HEK293 (cell line): Measurements from ENCODE around the gene SUN5.
"Not testable (repeated sequence)": the region's sequence is repeated elsewhere in the genome, so short reads cannot be mapped to it uniquely, and the experiment has no call there.

Source experiments
- CTCF ChIA-PET: fragments of 350-600 bp; formaldehyde crosslinking; extraction: SDS; loops from one replicate; lab custom pipeline; 2021; ENCODE audit warnings: antibody characterized with exemption; lab: Yijun Ruan, JAX
- POLR2A ChIA-PET: fragments of 300-600 bp; formaldehyde crosslinking; extraction: SDS; loops from one replicate; lab custom pipeline; 2020; ENCODE audit warnings: antibody characterized with exemption, inconsistent platforms; lab: Yijun Ruan, JAX
- H3K27ac ChIP-seq: fragments of 200-500 bp; sonication (Bioruptor generic); 2 replicates; pipeline ENCODE4 v1.5.1; 2014; ENCODE audit warnings: low read depth, low read length, control low read depth, inconsistent platforms; ENCODE audit errors: extremely low read depth
- H3K36me3 ChIP-seq, 2 experiments: fragments of 200-500 bp in 1 of 2; sonication (Bioruptor generic) in 1 of 2; 1 replicate in 1 of 2; 2 replicates in 1 of 2; pipeline ENCODE4 v1.5.1; 2014 to 2017; ENCODE audit warnings: inconsistent platforms in 2 of 2, low read length in 2 of 2; ENCODE audit not compliant: control insufficient read depth in 2 of 2, insufficient read depth in 1 of 2
- H3K4me1 ChIP-seq: fragments of 200-500 bp; sonication (Bioruptor generic); 2 replicates; pipeline ENCODE4 v1.5.1; 2014; ENCODE audit warnings: mild to moderate bottlenecking, low read length, inconsistent platforms; ENCODE audit not compliant: control insufficient read depth, insufficient read depth
- H3K4me3 ChIP-seq: 2 replicates; pipeline ENCODE4 v1.5.1; 2011; ENCODE audit warnings: low read depth, mild to moderate bottlenecking, control low read depth, low read length, moderate library complexity
- H3K9me3 ChIP-seq: fragments of 200-500 bp; sonication (Bioruptor generic); 2 replicates; pipeline ENCODE4 v1.5.1; 2014; ENCODE audit warnings: low read depth, low read length, inconsistent platforms; ENCODE audit not compliant: control insufficient read depth, insufficient read depth
- GLI2 ChIP-seq: fragments of 450-650 bp; formaldehyde crosslinking; IDR thresholded peaks from 2 replicates; pipeline ENCODE4; 2017; ENCODE audit warnings: missing biosample characterization, missing genetic modification characterization, low read depth, borderline replicate concordance
- KLF1 ChIP-seq: fragments of 450-650 bp; formaldehyde crosslinking; IDR thresholded peaks from 2 replicates; pipeline ENCODE4 v1.5.1; 2016; ENCODE audit warnings: missing biosample characterization, missing genetic modification characterization
- KLF7 ChIP-seq: fragments of 450-650 bp; formaldehyde crosslinking; IDR thresholded peaks from 2 replicates; pipeline ENCODE4 v1.5.1; 2016; ENCODE audit warnings: missing biosample characterization, missing genetic modification characterization, borderline replicate concordance
- PRDM6 ChIP-seq: fragments of 450-650 bp; formaldehyde crosslinking; IDR thresholded peaks from 2 replicates; pipeline ENCODE4 v1.5.1; 2017; ENCODE audit warnings: missing biosample characterization, missing genetic modification characterization
- SCRT2 ChIP-seq: fragments of 450-650 bp; formaldehyde crosslinking; IDR thresholded peaks from 2 replicates; pipeline ENCODE4 v1.5.1; 2016; ENCODE audit warnings: missing biosample characterization, missing genetic modification characterization
- YY2 ChIP-seq: fragments of 450-650 bp; formaldehyde crosslinking; IDR thresholded peaks from 2 replicates; pipeline ENCODE4 v1.5.1; 2016; ENCODE audit warnings: missing biosample characterization, missing genetic modification characterization
- ZBTB1 ChIP-seq: fragments of 450-650 bp; formaldehyde crosslinking; IDR thresholded peaks from 2 replicates; pipeline ENCODE4 v1.5.1; 2016; ENCODE audit warnings: missing biosample characterization, missing genetic modification characterization
- ZNF23 ChIP-seq: fragments of 450-650 bp; formaldehyde crosslinking; IDR thresholded peaks from 2 replicates; pipeline ENCODE4 v1.5.1; 2016; ENCODE audit warnings: missing biosample characterization, missing genetic modification characterization, borderline replicate concordance
- ZNF341 ChIP-seq: fragments of 450-650 bp; formaldehyde crosslinking; IDR thresholded peaks from 2 replicates; pipeline ENCODE4; 2016; ENCODE audit warnings: low read depth, missing biosample characterization, missing genetic modification characterization
- ZNF362 ChIP-seq: fragments of 450-650 bp; formaldehyde crosslinking; IDR thresholded peaks from 2 replicates; pipeline ENCODE4 v1.5.1; 2016; ENCODE audit warnings: missing biosample characterization, missing genetic modification characterization
- ZNF37A ChIP-seq: fragments of 450-650 bp; IDR thresholded peaks from 2 replicates; pipeline ENCODE4 v1.5.1; 2018; ENCODE audit warnings: missing biosample characterization, missing genetic modification characterization
- ZNF561 ChIP-seq: fragments of 450-650 bp; IDR thresholded peaks from 2 replicates; pipeline ENCODE4 v1.5.1; 2018; ENCODE audit warnings: missing biosample characterization, missing genetic modification characterization, borderline replicate concordance
- ZNF610 ChIP-seq: fragments of 450-650 bp; formaldehyde crosslinking; IDR thresholded peaks from 2 replicates; pipeline ENCODE4 v1.5.1; 2016; ENCODE audit warnings: missing biosample characterization, missing genetic modification characterization, borderline replicate concordance
- ZNF660 ChIP-seq: fragments of 450-650 bp; IDR thresholded peaks from 2 replicates; pipeline ENCODE4 v1.5.1; 2018; ENCODE audit warnings: missing biosample characterization, mild to moderate bottlenecking, missing genetic modification characterization
- ZNF76 ChIP-seq: fragments of 450-650 bp; formaldehyde crosslinking; IDR thresholded peaks from 2 replicates; pipeline ENCODE4; 2016; ENCODE audit warnings: low read depth, missing biosample characterization, missing genetic modification characterization, borderline replicate concordance
- TF ChIP-seq, protein P1 (sequence below): IDR thresholded peaks from 2 replicates; pipeline ENCODE4 v1.6.1; 2011; ENCODE audit warnings: mild to moderate bottlenecking, low read depth, low read length, borderline replicate concordance
- TF ChIP-seq, protein P2 (sequence below): fragments of 450-650 bp; formaldehyde crosslinking; IDR thresholded peaks from 2 replicates; pipeline ENCODE4 v1.5.1; 2016; ENCODE audit warnings: missing biosample characterization, missing genetic modification characterization
- TF ChIP-seq, protein P3 (sequence below): fragments of 450-650 bp; formaldehyde crosslinking; IDR thresholded peaks from 2 replicates; pipeline ENCODE4 v1.5.1; 2016; ENCODE audit warnings: missing biosample characterization, missing genetic modification characterization

Gene SUN5

GRCh38 chr20:32964575-32964974 lies 39.7 kb downstream of the SUN5 start:
- no peak overlapping the region for H3K27ac ChIP-seq
- H3K9me3 ChIP-seq: no peaks in the 10 kb centered on the region
- H3K4me3 ChIP-seq: no peak overlapping the region
- H3K36me3 ChIP-seq: no peaks in the 10 kb centered on the region
- ChIA-PET CTCF (no interaction called here), POLR2A (no interaction called here)
- TF ChIP-seq ZNF561 (tag by site-specific recombination) (no peak), ZNF362 (no peak), GLI2 (tag by site-specific recombination) (no peak), ZNF37A (tag by site-specific recombination) (no peak), YY2 (tag by site-specific recombination) (no peak), ZNF610 (tag by site-specific recombination) (no peak), ZNF76 (tag by site-specific recombination) (no peak), ZNF23 (tag by site-specific recombination) (no peak), PRDM6 (tag by site-specific recombination) (no peak)
- TF ChIP-seq, all 188 proteins: peak for 0
- H3K4me1 ChIP-seq: no peaks in the 10 kb centered on the region

DNA sequence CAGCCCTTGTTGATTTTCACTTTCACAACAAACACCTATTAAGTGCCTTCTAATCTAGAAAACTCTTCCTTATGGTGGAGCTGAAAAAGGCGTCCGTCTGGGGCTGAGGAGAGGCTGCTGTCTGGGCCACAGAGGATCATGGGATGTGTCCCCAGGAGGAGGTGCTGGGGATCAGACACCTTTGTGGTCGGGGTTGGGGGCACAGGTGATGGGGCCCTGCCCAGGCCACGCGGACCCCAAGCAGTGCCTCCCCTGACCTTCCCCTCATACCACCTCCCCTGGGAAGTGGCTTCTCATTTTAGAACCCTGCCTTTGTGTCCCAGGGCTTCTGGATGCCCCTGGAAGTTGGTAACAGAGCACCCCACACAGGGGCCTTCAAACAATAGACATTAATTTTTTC lies 41.1 kb downstream of the SUN5 start:
- Histone ChIP-seq H3K36me3 (no peaks in the 10 kb centered on the region), H3K27ac (no peak overlapping the region), H3K4me1 (no peaks in the 10 kb centered on the region), H3K4me3 (no peak overlapping the region), H3K9me3 (no peaks in the 10 kb centered on the region)
- ChIA-PET CTCF (interaction anchor here (0.7 kb wide), 1 partner anchor 127 kb away, joined by 3 read pairs; no protein-coding TSS in a partner anchor), POLR2A (no interaction called here)
- TF ChIP-seq, protein P1, sequence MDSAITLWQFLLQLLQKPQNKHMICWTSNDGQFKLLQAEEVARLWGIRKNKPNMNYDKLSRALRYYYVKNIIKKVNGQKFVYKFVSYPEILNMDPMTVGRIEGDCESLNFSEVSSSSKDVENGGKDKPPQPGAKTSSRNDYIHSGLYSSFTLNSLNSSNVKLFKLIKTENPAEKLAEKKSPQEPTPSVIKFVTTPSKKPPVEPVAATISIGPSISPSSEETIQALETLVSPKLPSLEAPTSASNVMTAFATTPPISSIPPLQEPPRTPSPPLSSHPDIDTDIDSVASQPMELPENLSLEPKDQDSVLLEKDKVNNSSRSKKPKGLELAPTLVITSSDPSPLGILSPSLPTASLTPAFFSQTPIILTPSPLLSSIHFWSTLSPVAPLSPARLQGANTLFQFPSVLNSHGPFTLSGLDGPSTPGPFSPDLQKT: no peak
- TF ChIP-seq KLF1 (tag by site-specific recombination) (no peak), ZNF341 (tag by site-specific recombination) (no peak), ZNF660 (tag by site-specific recombination) (no peak), SCRT2 (tag by site-specific recombination) (no peak), KLF7 (no peak), ZBTB1 (tag by site-specific recombination) (no peak)
- TF ChIP-seq, protein P2, sequence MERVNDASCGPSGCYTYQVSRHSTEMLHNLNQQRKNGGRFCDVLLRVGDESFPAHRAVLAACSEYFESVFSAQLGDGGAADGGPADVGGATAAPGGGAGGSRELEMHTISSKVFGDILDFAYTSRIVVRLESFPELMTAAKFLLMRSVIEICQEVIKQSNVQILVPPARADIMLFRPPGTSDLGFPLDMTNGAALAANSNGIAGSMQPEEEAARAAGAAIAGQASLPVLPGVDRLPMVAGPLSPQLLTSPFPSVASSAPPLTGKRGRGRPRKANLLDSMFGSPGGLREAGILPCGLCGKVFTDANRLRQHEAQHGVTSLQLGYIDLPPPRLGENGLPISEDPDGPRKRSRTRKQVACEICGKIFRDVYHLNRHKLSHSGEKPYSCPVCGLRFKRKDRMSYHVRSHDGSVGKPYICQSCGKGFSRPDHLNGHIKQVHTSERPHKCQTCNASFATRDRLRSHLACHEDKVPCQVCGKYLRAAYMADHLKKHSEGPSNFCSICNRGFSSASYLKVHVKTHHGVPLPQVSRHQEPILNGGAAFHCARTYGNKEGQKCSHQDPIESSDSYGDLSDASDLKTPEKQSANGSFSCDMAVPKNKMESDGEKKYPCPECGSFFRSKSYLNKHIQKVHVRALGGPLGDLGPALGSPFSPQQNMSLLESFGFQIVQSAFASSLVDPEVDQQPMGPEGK: no peak
- TF ChIP-seq, protein P3, sequence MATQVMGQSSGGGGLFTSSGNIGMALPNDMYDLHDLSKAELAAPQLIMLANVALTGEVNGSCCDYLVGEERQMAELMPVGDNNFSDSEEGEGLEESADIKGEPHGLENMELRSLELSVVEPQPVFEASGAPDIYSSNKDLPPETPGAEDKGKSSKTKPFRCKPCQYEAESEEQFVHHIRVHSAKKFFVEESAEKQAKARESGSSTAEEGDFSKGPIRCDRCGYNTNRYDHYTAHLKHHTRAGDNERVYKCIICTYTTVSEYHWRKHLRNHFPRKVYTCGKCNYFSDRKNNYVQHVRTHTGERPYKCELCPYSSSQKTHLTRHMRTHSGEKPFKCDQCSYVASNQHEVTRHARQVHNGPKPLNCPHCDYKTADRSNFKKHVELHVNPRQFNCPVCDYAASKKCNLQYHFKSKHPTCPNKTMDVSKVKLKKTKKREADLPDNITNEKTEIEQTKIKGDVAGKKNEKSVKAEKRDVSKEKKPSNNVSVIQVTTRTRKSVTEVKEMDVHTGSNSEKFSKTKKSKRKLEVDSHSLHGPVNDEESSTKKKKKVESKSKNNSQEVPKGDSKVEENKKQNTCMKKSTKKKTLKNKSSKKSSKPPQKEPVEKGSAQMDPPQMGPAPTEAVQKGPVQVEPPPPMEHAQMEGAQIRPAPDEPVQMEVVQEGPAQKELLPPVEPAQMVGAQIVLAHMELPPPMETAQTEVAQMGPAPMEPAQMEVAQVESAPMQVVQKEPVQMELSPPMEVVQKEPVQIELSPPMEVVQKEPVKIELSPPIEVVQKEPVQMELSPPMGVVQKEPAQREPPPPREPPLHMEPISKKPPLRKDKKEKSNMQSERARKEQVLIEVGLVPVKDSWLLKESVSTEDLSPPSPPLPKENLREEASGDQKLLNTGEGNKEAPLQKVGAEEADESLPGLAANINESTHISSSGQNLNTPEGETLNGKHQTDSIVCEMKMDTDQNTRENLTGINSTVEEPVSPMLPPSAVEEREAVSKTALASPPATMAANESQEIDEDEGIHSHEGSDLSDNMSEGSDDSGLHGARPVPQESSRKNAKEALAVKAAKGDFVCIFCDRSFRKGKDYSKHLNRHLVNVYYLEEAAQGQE (tag by site-specific recombination): no peak

DNA sequence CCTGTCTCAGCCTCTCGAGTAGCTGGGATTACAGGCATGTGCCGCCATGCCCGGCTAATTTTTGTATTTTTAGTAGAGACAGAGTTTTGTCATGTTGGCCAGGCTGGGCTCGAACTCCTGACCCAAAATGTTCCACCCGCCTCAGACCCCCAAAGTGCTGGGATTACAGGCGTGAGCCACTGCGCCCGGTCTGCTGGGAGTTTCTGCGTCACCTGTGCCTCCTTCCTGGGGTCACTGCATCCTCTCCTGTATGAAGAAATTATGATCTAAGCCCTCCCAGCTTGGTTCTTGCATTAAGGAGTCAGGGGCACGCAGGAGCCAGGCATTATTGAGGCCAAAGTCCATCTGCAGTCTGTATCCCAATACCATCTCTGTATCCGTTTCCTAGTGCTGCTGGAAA lies 41.6 kb downstream of the SUN5 start:
- POLR2A ChIA-PET, H3K4me1 ChIP-seq, H3K36me3 ChIP-seq, H3K9me3 ChIP-seq, H3K4me3 ChIP-seq, H3K27ac ChIP-seq: not testable (repeated sequence)
- CTCF ChIA-PET: interaction anchor here (0.7 kb wide), 1 partner anchor 128 kb away, joined by 3 read pairs; no protein-coding TSS in a partner anchor
